ENCODE data around the gene MAS1L. TPM values are rescaled to one million over a fixed set of nuclear protein-coding genes. Genes with fewer than 3 reads are reported as not detected.

MAS1L gene, protein sequence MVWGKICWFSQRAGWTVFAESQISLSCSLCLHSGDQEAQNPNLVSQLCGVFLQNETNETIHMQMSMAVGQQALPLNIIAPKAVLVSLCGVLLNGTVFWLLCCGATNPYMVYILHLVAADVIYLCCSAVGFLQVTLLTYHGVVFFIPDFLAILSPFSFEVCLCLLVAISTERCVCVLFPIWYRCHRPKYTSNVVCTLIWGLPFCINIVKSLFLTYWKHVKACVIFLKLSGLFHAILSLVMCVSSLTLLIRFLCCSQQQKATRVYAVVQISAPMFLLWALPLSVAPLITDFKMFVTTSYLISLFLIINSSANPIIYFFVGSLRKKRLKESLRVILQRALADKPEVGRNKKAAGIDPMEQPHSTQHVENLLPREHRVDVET
- not detected for polyA plus RNA-seq (2013, experiment 1 of 2; ENCODE audit: insufficient read length)
- polyA plus RNA-seq (2013, experiment 2 of 2; ENCODE audit: insufficient read length): not detected

DNA sequence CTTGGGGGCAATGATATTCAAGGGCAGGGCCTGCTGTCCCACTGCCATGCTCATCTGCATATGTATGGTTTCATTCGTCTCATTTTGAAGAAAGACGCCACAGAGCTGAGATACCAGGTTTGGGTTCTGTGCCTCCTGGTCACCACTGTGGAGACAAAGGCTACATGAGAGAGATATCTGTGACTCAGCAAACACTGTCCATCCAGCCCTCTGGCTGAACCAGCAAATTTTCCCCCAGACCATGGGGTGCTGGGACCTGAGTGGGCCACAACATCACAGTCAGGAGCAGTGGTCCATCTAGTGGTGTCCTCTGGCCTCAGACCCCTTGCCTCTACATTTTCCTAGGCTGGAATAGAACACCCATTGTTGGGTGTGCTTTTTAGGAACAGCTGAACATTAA is at the start of gene MAS1L:
Gene MAS1L, minus strand, starts transcription at position 297 of the 400 bp plus-strand sequence. Its CDS starts 54 bp downstream, at position 243.
- no peak for DNase-seq

DNA sequence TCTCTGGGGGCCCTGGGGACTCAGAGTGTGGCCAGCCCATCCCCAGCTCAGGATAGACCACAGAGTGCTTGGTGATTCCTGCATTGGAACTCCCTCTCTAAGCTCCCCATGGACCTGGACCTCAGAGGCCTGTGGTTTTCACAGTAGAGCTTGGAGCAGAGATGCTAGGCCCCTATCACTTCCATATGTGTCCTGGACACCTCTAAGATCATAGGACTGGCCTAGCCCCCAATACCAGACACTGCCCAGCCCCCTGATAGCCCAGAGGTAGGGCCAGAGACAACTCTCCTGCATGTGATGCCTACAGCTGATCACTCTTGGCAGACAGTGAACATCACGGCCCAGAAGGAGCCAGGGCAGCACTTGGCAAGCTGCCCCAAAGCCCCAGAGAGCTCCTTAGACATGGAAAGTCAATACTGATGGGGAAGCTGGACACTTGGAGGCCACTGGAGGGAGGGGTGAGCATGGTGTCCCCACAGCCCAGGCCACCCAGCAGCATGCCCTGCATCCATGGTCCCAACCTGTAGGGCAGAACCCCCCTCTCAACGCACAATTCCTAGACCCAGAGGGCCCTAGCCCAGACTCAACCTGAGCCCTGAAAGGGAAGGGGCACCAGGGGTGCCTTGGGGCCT is 44.7 kb upstream of the MAS1L start:
- no peak for DNase-seq

DNA sequence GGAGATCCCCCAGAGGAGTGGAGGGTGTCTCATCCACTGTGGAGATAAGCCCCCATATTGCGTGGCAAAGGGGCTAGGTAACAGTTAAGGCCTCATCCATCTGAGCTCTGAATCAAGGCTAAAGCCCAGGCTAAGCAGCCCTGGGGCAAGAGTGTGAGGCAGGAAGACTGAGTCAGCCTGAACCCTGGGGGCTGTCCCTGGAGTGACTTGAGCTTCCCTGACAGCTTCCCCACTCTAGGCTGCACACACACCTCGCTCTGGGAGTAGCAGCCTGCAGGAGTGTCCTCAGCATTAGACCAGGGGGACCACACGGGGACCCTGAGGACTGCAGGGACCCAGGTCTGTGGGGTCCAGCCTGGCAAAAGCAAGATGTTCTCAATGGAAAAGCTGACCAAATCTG is 43.9 kb upstream of the MAS1L start:
- DNase-seq: no peak

DNA sequence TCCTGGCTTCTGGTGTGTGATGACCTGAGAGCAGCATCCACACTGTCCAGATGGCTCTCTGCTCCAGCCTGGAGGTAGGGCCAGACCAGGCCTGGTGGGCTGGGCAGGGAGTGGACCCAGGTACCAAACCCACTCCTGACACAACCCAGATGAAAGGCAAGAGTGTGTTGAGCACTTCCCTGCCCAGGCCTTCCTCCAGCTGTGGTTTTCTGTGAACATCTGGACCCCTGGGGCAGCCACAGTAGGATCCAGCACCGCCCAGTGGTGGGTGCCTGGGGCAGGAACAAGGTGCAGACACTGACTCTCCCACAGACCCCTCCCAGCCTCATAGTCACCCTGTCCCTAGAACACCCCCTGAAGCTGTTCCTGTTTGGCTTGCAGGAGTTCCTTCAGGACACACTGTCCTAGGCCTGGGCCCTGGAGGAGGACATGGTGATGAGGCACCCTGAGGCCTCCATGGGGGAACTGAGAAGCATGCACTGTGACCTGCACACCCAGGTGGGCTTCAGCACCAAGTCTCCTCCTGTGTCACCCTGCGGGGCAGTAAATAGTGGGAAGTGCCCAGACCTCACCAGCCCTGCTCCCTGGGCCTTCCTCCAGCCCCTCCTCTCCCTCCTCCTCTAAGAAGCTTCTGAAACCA is 43.0 kb upstream of the MAS1L start:
- DNase-seq: no peak

DNA sequence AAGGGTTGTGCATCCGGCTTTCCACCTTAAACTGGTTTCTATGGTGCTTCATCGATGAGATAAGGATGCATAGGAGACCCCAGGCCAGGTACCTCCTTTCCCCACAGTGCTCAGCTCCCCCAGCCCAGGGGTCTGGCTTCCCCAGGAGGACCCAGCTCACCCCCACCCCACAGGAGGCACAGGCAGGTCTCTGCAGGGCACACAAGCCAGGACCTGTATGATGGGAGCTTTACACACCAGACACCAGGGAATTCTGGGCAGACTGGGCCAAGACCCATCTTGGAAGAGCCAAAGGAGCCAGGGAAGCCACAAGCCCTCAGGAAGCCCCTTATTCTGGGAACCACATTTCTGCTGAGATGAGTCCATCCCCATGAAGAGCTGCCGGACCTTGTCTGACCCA is 42.2 kb upstream of the MAS1L start:
- DNase-seq: no peak

DNA sequence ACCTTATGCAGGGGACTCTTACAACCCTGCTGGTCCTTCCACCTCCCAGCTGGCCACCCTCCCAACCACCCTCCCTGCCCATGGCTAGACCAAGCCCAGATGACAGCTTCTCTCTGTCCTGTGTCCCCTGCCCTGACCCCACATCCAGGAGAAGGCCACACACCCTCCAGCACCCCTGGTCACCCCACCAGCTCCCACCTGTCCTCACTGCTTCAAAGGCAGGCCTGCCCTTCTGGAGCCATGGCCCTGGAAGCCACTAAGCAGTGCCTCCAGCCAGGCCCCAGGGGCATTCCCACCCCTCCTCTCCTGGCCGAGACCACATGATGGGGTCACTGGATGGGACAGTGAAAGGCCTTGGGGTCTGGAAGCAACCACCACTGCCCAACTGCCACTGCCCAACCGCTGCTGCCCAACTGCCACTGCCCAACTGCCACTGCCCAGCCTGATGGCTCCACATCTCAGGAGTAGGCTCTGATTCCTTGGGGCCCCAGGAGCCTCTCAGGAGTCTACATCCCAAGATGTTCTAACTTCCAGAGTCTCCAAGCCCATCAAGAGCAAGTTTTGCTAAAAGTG is 41.3 kb upstream of the MAS1L start:
- DNase-seq: no peak

DNA sequence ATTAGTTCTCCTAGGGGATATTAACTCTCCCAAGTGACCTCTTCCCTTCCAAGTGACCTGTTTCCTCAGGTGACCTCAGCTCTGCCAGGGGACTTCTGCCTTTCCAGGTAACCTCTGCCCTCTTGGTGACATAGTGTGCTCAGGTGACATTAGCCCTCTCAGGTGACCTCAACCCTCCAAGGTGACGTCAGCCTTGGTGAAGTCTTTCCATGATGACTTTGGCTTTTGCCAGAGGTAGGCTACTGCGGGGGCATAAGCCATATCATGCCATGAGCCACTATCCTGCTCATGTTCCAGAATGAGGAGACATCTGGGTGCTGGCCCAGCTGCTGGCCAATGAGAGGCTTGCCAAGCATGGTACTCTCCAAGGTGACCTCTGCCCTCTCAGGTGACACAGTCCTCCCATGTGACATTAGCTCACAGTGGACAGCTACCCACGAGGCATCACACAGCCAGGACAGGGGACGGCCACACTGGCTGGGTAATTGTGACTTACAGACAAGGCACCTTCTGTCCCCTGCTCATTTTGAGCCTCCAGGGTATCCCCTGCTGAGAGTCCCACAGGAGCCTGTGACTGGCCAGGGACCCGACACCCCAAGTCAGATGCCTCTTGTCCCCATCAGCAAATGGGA is 40.7 kb upstream of the MAS1L start:
- DNase-seq: no peak

DNA sequence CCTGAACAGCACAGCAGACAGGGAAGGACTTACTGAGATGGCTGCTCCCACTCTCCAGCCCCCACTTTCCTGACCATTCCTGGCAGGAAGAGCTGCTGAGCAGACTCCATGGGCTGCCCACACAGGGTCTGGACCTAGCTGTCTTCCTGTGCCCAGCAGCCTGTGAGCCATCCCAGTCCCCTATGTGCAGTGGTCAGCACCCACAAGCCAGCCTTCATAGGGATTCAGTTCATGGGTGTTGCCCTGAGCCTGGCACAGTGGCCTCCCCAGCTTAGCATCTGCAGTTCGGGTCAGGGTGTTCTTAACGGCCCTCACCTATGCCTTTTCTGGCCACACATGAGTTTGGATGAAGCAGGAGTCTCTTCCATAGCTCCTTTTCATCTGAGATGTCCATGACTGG is 39.8 kb upstream of the MAS1L start:
- no peak for DNase-seq

DNA sequence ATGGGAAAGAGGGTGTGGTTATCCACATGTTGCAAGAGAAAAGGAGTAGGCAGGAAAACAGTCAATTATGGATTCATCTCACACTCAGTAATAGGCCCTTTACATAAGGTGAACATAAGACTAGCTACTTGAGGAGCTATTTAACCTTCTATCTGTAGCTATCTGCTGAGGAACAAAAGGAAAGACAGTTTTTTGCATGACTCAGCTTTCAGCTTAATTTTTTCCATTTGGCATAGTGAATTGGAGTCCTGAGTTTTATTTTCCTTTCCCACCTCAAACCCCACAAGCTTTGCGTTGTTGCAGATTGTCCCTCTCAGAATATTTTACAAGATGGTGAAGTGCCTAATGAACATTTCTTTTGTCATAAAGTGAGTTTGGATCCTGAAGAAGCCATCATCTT is 39.4 kb upstream of the MAS1L start:
- no peak for DNase-seq

DNA sequence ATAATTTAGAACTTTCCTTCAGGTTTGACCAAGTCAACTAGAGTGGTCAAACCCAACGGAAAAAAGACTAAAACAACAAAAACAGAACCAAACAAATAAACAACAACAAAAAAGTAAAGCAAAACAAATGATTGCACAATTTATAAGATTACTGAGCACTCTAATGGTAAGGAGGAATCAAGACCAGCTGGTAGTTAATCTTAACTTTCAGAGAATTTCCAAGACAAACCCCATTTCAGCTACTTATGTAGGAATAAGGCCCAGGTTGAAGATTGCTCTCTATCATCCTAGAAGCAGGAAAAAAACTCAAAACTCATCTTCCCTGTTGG is 37.5 kb upstream of the MAS1L start:
- DNase-seq: no peak

DNA sequence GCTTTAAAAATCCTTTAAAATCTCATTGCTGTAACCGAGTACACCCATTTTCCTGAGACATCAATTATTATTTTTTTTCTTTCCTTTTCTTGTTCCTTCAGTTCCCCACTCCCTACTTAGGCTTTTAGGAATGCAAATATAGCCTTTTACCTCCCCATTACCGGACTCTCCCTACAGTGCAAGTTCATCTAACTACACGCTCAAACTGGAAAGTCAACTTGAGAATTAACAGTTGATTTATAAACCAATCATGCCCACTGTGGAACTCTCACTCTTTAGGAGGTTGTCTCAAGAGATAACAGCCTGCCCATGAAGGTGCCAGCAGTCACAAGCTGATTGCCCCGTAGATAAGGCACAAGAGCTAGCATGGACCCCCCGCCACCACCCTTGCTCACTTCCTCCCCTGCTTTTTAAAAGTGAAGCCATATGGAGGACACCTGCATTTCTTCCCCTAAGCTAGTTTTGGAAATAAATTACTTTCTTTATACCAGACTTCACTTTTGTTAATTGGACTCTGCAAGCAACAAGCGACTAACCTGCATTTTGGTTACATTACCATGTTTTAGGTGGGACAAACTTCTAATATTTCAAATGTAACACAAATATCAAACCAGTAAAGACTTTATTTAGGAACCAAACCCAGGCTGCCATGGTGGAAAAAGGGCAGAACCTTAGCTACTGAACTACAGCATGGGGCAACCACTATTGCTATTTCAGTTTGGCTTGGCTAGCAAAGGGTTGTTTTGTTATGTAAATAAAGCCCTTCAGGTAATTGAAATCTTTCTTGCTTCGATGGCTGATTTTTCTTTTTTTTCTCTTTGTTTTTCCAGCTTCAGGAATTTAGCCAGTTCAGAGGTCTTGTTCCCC is 36.9 kb upstream of the MAS1L start:
- no peak for DNase-seq

DNA sequence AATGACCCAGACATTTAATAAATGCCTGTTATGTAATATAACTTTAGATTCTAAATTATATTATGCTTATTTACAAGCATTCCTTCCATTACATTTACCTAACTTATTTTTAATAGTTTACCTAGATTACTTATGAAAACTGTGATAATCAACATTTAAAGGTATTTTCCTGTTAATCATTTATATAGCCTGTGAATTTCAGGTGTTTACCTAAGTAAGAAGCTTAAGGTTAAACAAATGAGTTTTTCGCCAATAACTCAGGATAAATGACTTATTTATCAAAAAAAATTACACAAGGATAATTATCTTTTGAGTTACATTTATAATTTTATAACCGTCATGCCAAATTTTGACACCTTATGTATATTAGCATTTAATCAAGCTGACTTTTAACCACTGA is 36.3 kb upstream of the MAS1L start:
- no peak for DNase-seq

DNA sequence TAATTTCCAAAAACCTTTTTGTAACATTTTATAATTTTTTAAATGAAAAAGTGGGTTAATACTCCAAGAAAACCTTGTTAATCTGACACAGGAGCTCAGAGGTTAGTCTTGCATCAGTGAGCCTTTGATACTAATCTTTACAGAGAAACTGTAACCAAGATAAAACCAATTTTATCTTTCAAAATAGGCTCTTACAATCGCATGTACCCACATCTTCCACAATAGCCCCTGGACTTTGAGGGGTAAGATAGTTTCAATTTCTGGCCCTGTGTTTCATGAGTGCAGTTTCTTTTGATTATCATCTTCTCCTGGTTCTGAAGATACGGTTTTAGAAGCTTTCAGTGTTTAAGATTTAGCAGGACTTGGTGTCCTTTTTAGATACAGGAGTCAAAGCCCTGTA is 34.5 kb upstream of the MAS1L start:
- DNase-seq: no peak

DNA sequence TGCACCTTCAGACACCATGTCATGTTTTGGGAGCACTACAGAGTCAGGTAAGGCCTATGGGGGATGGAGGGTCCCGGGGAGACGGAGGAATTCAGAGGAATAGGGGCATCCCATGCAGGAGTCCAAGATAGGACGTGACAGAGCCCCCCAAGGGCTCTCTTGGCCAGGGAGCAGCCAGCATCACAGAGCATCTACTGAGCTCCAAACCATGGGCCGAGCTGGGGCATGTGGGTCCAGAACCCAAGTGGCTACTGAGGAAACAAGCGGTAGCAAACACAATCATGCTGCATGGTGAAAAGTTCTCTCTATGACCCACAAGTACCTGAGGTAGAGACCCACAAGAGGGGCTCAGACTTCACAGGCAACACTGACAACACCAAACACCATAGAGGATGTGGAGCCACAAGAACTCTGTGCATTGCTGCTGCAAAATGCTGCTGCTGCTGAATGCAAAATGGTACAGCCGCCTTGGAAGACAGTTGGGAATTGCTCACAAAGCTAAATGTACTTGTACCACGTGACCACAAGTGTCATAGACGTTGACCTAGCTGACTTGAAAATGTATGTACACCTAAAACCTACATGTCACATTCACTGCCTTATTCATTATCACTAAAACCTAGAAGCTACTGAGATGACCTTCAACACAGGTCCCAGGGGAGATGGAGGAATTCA is 33.4 kb upstream of the MAS1L start:
- DNase-seq: no peak

DNA sequence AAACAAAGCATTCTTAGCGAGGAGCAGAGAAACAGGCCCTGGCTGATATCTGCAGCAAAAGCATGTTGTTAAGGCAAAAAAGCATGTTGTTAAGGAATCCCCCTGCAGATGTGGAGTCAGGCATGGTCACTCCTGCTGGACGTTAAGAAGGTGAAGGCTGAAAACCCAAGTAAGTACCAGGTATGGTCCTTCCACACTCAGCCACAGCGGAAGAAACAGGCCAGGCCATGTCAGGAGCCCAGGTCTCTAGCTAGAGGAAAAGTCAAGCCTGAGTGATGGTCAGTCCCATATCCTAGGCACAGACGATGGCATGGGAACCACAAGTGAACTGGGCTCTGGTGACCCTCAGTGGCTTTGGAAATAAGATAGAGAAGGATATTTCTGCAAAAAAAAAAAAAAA is 32.5 kb upstream of the MAS1L start:
- DNase-seq: no peak

DNA sequence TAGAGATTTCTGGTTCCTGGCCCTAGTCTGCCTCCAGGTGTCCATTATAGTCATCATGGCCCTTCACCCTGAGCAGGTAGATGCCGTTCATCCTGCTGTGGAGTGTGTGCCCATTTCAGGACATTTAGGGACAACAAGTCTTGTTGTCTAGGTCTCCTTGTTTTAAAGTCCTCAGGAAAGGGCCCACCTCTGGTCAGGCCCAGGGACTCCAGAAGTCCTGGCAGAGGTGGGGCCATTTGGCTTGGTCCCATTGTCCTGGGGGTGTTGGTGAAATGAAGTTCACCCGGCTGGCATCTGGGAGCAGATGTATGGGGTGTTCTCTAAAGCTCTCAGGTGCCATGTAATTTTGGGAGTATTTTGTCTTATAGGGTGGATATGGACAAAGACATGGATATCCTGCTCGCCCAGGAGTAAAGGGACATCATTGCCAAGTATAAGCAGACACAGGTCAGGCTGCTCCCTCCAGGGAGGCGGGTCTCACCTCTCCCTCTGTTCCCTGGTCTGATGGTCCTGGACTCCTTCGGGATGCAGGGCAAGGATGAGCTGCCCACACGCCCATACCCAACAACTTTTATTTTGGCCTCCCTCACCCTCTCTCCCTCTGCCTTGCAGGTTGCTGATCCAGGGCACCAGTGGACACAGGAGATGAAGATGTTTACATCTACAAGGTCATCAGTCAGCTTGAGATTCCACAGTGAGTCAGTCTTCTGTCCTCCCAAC is 31.7 kb upstream of the MAS1L start:
- no peak for DNase-seq

DNA sequence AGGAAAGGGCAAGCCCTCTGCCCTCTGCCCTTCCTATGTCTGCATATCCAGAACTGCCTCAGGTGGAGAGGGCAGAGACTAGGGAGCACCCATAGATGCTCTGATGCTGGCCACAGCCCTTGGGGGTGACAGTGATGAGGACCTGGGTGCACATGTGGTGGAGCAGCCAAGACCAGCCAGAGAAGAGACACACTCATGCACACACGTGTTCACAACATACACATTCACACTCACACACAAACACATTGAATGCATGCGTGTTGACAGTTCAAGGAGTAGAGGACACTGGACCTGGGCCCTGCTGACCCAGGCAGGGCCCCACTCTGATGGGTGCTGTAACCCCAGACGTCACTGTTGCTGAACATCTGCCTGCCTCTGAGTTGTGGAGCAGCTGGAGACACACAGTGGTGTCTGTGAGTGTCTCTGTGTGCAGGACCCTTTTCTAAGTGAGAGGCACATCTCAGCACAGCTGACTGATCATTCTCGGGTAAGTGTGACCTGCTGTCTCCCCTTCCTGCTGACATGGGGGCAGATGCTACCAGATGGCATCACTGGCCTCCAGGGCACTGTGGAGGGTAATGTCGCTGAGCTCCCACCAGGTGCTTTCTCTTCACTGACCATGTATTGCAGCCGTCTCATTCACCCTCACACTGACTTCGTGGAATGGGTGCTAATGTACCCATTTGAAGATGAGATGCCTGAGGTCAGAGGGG is 30.1 kb upstream of the MAS1L start:
- DNase-seq: no peak

DNA sequence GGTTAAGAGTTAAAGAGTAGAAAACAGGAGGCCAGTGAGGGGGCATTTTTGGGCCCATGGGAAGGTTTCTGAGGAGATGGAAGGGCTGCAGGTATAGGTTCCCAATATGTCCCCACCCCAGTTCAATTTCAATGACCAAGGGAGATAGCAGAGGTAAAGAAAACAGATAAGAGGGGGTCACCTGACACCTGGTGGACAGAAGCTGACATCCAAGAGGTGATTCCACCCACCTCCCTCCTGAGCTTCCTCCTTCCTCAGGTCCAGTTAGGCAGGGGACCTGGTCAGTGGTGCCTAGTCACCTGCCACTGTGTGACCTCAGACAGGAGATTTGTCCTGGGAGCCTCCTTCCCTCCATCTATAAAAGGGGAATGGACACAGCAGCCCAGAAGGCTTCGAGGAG is 29.5 kb upstream of the MAS1L start:
- DNase-seq: no peak

DNA sequence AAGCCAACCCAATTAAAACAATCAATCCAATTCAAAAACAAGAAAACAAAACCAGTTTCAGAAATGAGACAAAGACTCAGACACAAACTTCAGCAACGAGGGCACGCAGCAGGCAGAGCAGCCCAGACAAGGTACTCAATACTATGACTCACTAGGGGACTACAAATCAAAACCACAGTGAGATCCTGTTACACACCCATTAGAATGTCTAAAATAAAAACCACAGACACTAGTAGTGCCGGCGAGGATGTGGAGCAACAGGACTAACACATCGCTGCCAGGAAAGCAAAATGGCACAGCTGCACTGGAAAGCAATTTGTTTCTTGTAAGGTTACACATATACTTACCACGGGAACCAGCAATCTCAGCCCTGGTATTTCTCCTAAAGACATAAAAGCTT is 28.4 kb upstream of the MAS1L start:
- peak; percentile 32 for DNase-seq

DNA sequence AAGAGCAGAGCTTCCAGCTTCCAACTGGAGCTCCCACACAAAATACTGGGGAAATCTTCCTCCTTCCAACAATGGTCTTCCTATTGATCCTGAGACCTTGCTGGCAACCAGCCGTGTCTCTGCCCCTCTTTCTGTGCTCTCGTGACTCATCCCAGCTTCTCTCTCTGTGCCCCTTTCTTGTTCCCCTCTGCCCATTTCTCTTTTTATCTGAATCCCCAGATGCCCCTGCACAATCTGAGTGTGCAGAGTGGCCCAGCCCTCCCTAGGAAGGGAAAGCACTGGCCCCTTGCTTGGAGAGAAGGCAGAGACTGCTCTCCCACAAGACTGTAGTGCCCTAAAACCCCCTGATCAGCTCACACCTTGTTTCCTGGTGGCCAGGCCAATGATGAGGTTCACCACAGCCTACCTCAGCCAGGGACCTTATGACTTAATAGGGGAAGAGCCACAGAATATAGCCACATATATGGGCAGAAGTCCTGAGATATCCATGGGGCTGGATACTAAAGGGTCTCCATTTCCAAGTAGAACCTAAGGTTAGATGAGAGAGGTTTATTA is 23.1 kb upstream of the MAS1L start:
- DNase-seq: no peak

Measured in fibroblast of skin of scalp (primary cell).